Calu3 (cell line): ENCODE measurements around the gene ZCCHC24. TPM values are rescaled to one million over a fixed set of nuclear protein-coding genes. Genes with fewer than 3 reads are reported as not detected.

ENCODE experiments used
- BruUV-seq: library from RNA; stranded (reverse); fragments of 400-500 nt; replicated peaks from 2 replicates; lab custom pipeline; 2021; lab: Mats Ljungman, UMichigan
- CTCF ChIA-PET: fragments of 300-600 bp; sonication (Branson Sonifier 250); formaldehyde crosslinking; loops from one replicate; lab custom pipeline; 2022; ENCODE audit warnings: antibody characterized with exemption; lab: Charles Lee
- DNase-seq: peaks from one replicate; pipeline ENCODE4 v3.0.0; 2022
- H3K27ac Mint-ChIP-seq: one replicate; pipeline ENCODE4 v1.8.0; 2022; ENCODE audit warnings: mixed read lengths; ENCODE audit not compliant: unreplicated experiment
- H3K27me3 Mint-ChIP-seq: one replicate; pipeline ENCODE4 v1.8.0; 2022; ENCODE audit warnings: mixed read lengths; ENCODE audit not compliant: unreplicated experiment
- H3K36me3 Mint-ChIP-seq: one replicate; pipeline ENCODE4 v1.8.0; 2022; ENCODE audit warnings: mild to moderate bottlenecking, moderate library complexity, mixed read lengths; ENCODE audit not compliant: insufficient read depth, unreplicated experiment
- H3K4me1 Mint-ChIP-seq: one replicate; pipeline ENCODE4 v1.8.0; 2022; ENCODE audit warnings: mild to moderate bottlenecking, low read depth, mixed read lengths; ENCODE audit not compliant: unreplicated experiment
- H3K4me3 Mint-ChIP-seq: one replicate; pipeline ENCODE4 v1.8.0; 2022; ENCODE audit warnings: mild to moderate bottlenecking, low read depth, moderate library complexity, mixed read lengths; ENCODE audit not compliant: unreplicated experiment
- H3K9me3 Mint-ChIP-seq: one replicate; pipeline ENCODE4 v1.8.0; 2022; ENCODE audit warnings: low read depth, mixed read lengths; ENCODE audit not compliant: unreplicated experiment
- CTCF ChIP-seq: fragments of 200-600 bp; IDR thresholded peaks from one replicate; pipeline ENCODE4 v1.8.0; 2022; ENCODE audit warnings: antibody characterized with exemption; ENCODE audit not compliant: unreplicated experiment
- intact Hi-C: fragments of 100-400 bp; cut with micrococcal nuclease; formaldehyde crosslinking; loops from one replicate; pipeline ENCODE4 v1.10.0; 2022; ENCODE audit not compliant: unreplicated experiment
- total RNA-seq: library from RNA; stranded (reverse); gene quantifications from 2 replicates; pipeline ENCODE4 v1.2.3, GENCODE V29; 2022

ZCCHC24 gene
- total RNA-seq, 1 experiment from 2014 or later, result 1.4 TPM

GRCh38 chr10:79438699-79439085, 6.7 kb downstream of the ZCCHC24 start:
- Mint-ChIP-seq H3K36me3 (no peaks in the 10 kb centered on the region), H3K9me3 (no peaks in the 10 kb centered on the region), H3K27ac (no peak overlapping the region), H3K4me1 (peaks cover 6% of the 10 kb centered on the region), H3K4me3 (no peak overlapping the region), H3K27me3 (peaks cover 49% of the 10 kb centered on the region)
- DNase-seq, result no peak
- no TSS peak for BruUV-seq
- intact Hi-C loops, result no loop called here
- no peak for TF ChIP-seq CTCF
- CTCF ChIA-PET, result interaction anchor here (0.7 kb wide), 1 partner anchor 36 kb away, joined by 3 read pairs; no protein-coding TSS in a partner anchor

- CTCF ChIA-PET, result interaction anchor here (0.6 kb wide), 1 partner anchor 665 kb away, joined by 3 read pairs; no protein-coding TSS in a partner anchor
- Mint-ChIP-seq H3K4me1 (peaks cover under 1% of the 10 kb centered on the region), H3K27me3 (peaks cover 45% of the 10 kb centered on the region), H3K36me3 (no peaks in the 10 kb centered on the region), H3K9me3 (no peaks in the 10 kb centered on the region), H3K27ac (no peak overlapping the region), H3K4me3 (no peak overlapping the region)
- BruUV-seq, result no TSS peak
- intact Hi-C loops, result no loop called here
- no peak for DNase-seq
- peak; percentile 40 for TF ChIP-seq CTCF
Observed at GRCh38 chr10:79438021-79438698, 7.3 kb downstream of the ZCCHC24 start.

- no peak for TF ChIP-seq CTCF
- BruUV-seq, result no TSS peak
- intact Hi-C loops, result no loop called here
- CTCF ChIA-PET, result interaction anchor here (0.6 kb wide), 1 partner anchor 666 kb away, joined by 3 read pairs; no protein-coding TSS in a partner anchor
- Mint-ChIP-seq H3K9me3 (no peaks in the 10 kb centered on the region), H3K36me3 (no peaks in the 10 kb centered on the region), H3K4me3 (no peak overlapping the region), H3K4me1 (no peaks in the 10 kb centered on the region), H3K27me3 (peaks cover 45% of the 10 kb centered on the region), H3K27ac (no peak overlapping the region)
- DNase-seq, result no peak
Observed at GRCh38 chr10:79437111-79437814, 8.2 kb downstream of the ZCCHC24 start.

GRCh38 chr10:79436850-79437103, 8.6 kb downstream of the ZCCHC24 start:
- intact Hi-C loops, result no loop called here
- H3K27me3 Mint-ChIP-seq, result peaks cover 45% of the 10 kb centered on the region
- CTCF ChIA-PET, result no interaction called here
- no peaks in the 10 kb centered on the region for H3K4me1 Mint-ChIP-seq
- no peaks in the 10 kb centered on the region for H3K9me3 Mint-ChIP-seq
- no peaks in the 10 kb centered on the region for H3K36me3 Mint-ChIP-seq
- H3K4me3 Mint-ChIP-seq, result no peak overlapping the region
- no peak for TF ChIP-seq CTCF
- no TSS peak for BruUV-seq
- H3K27ac Mint-ChIP-seq, result no peak overlapping the region
- DNase-seq, result no peak
